22Rv1 (cell line): ENCODE data around the gene C1orf52.

ENCODE experiments used
- CTCF ChIP-seq: fragments of 450-650 bp; IDR thresholded peaks from 2 replicates; pipeline ENCODE4 v1.5.1; 2017; ENCODE audit warnings: mild to moderate bottlenecking
- ZFX ChIP-seq: fragments of 450-650 bp; IDR thresholded peaks from 2 replicates; pipeline ENCODE4 v1.6.1; 2017; ENCODE audit warnings: antibody characterized with exemption, borderline replicate concordance

- TF ChIP-seq CTCF = no peak
- no peak for TF ChIP-seq ZFX
Observed at GRCh38 chr1:85229574-85230097, 29.8 kb downstream of the C1orf52 start.
